Calu3 (cell line): ENCODE results near the gene KRTAP10-12. TPM values are rescaled to one million over a fixed set of nuclear protein-coding genes. Genes with fewer than 3 reads are reported as not detected.

Experiments used
- BruUV-seq: library from RNA; stranded (reverse); fragments of 400-500 nt; replicated peaks from 2 replicates; lab custom pipeline; 2021; lab: Mats Ljungman, UMichigan
- CTCF ChIA-PET: fragments of 300-600 bp; sonication (Branson Sonifier 250); formaldehyde crosslinking; loops from one replicate; lab custom pipeline; 2022; ENCODE audit warnings: antibody characterized with exemption; lab: Charles Lee
- DNase-seq: peaks from one replicate; pipeline ENCODE4 v3.0.0; 2022
- H3K27ac Mint-ChIP-seq: one replicate; pipeline ENCODE4 v1.8.0; 2022; ENCODE audit warnings: mixed read lengths; ENCODE audit not compliant: unreplicated experiment
- H3K27me3 Mint-ChIP-seq: one replicate; pipeline ENCODE4 v1.8.0; 2022; ENCODE audit warnings: mixed read lengths; ENCODE audit not compliant: unreplicated experiment
- H3K36me3 Mint-ChIP-seq: one replicate; pipeline ENCODE4 v1.8.0; 2022; ENCODE audit warnings: mild to moderate bottlenecking, moderate library complexity, mixed read lengths; ENCODE audit not compliant: insufficient read depth, unreplicated experiment
- H3K4me1 Mint-ChIP-seq: one replicate; pipeline ENCODE4 v1.8.0; 2022; ENCODE audit warnings: mild to moderate bottlenecking, low read depth, mixed read lengths; ENCODE audit not compliant: unreplicated experiment
- H3K4me3 Mint-ChIP-seq: one replicate; pipeline ENCODE4 v1.8.0; 2022; ENCODE audit warnings: mild to moderate bottlenecking, low read depth, moderate library complexity, mixed read lengths; ENCODE audit not compliant: unreplicated experiment
- H3K9me3 Mint-ChIP-seq: one replicate; pipeline ENCODE4 v1.8.0; 2022; ENCODE audit warnings: low read depth, mixed read lengths; ENCODE audit not compliant: unreplicated experiment
- intact Hi-C: fragments of 100-400 bp; cut with micrococcal nuclease; formaldehyde crosslinking; loops from one replicate; pipeline ENCODE4 v1.10.0; 2022; ENCODE audit not compliant: unreplicated experiment
- total RNA-seq: library from RNA; stranded (reverse); gene quantifications from 2 replicates; pipeline ENCODE4 v1.2.3, GENCODE V29; 2022
- TF ChIP-seq, protein P1 (sequence below): fragments of 200-600 bp; IDR thresholded peaks from one replicate; pipeline ENCODE4 v1.8.0; 2022; ENCODE audit warnings: antibody characterized with exemption; ENCODE audit not compliant: unreplicated experiment

The KRTAP10-12 gene
- total RNA-seq, 1 experiment from 2014 or later: not detected

DNA sequence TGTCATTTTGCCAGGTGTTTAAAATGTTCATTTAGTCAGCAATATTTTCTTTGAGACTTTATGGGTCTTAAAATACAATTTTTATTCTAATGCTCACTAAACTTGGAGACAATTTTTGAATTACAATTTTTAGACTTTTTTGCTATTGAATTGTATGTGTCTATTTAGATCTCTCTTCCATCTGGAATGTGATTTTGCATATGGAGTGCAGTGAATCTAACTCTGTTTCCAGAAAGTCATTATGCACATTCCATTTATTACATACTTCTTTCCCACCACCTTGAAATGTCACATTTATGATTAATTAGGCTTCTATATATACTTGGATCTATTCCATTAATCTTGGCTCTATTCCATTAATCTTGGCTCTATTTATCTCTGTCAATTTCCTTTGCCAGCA is 20.0 kb downstream of the KRTAP10-12 start:
- H3K9me3 Mint-ChIP-seq: no peaks in the 10 kb centered on the region
- TF ChIP-seq, protein P1, sequence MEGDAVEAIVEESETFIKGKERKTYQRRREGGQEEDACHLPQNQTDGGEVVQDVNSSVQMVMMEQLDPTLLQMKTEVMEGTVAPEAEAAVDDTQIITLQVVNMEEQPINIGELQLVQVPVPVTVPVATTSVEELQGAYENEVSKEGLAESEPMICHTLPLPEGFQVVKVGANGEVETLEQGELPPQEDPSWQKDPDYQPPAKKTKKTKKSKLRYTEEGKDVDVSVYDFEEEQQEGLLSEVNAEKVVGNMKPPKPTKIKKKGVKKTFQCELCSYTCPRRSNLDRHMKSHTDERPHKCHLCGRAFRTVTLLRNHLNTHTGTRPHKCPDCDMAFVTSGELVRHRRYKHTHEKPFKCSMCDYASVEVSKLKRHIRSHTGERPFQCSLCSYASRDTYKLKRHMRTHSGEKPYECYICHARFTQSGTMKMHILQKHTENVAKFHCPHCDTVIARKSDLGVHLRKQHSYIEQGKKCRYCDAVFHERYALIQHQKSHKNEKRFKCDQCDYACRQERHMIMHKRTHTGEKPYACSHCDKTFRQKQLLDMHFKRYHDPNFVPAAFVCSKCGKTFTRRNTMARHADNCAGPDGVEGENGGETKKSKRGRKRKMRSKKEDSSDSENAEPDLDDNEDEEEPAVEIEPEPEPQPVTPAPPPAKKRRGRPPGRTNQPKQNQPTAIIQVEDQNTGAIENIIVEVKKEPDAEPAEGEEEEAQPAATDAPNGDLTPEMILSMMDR: no peak
- H3K27ac Mint-ChIP-seq: no peak overlapping the region
- H3K4me1 Mint-ChIP-seq: no peaks in the 10 kb centered on the region
- H3K27me3 Mint-ChIP-seq: peaks cover 90% of the 10 kb centered on the region
- no TSS peak for BruUV-seq
- H3K4me3 Mint-ChIP-seq: no peak overlapping the region
- DNase-seq: no peak
- no peaks in the 10 kb centered on the region for H3K36me3 Mint-ChIP-seq
- CTCF ChIA-PET: interaction anchor here (0.6 kb wide), 1 partner anchor 200 kb away, joined by 3 read pairs; no protein-coding TSS in a partner anchor
- intact Hi-C loops: no loop called here

DNA sequence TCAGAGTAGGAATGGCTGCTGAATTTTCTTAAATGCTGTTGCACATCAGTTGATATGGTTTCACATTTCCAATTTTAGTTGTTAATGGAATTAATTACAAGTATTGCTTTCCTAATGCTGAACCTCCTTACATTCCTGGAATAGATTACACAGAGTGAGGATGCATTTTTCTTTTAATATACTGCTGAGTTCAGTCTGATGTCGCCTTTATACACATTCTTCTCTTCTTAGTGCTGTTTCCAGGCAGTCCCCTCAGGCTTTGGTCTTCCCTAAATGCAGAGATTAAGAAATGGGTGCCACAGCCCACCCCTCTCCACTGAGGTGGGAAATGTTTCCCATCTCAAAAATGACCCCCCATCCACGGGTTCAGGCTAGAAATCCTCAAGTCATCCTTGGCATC is 21.1 kb downstream of the KRTAP10-12 start:
- H3K4me3 Mint-ChIP-seq: no peak overlapping the region
- CTCF ChIA-PET: no interaction called here
- no peak overlapping the region for H3K27ac Mint-ChIP-seq
- no TSS peak for BruUV-seq
- intact Hi-C loops: no loop called here
- peaks cover 88% of the 10 kb centered on the region for H3K27me3 Mint-ChIP-seq
- H3K36me3 Mint-ChIP-seq: no peaks in the 10 kb centered on the region
- H3K4me1 Mint-ChIP-seq: no peaks in the 10 kb centered on the region
- no peaks in the 10 kb centered on the region for H3K9me3 Mint-ChIP-seq
- TF ChIP-seq, protein P1: no peak
- no peak for DNase-seq

DNA sequence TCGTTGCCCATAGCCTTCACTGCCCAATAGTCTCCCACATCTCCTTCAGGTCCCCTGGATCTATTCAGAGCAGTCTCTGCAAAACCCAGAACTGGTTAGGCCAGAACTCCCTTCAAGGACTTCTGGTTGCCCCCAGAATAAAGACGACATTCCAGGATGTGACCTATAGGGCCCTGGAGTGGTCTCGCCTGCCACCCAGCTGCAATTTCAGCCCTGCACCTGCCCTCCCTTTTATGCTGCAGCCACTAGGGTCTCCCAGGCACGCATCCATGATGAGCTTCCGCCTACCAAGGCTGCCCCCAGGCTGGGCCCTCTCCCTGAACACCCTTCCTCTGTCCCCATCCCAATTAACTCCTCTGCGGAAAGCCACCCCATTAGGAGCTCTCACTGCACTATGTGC is 21.6 kb downstream of the KRTAP10-12 start:
- no peak overlapping the region for H3K4me3 Mint-ChIP-seq
- H3K9me3 Mint-ChIP-seq: no peaks in the 10 kb centered on the region
- TF ChIP-seq, protein P1: no peak
- CTCF ChIA-PET: no interaction called here
- DNase-seq: no peak
- H3K36me3 Mint-ChIP-seq: no peaks in the 10 kb centered on the region
- BruUV-seq: no TSS peak
- peaks cover 88% of the 10 kb centered on the region for H3K27me3 Mint-ChIP-seq
- H3K27ac Mint-ChIP-seq: no peak overlapping the region
- intact Hi-C loops: no loop called here
- no peaks in the 10 kb centered on the region for H3K4me1 Mint-ChIP-seq

DNA sequence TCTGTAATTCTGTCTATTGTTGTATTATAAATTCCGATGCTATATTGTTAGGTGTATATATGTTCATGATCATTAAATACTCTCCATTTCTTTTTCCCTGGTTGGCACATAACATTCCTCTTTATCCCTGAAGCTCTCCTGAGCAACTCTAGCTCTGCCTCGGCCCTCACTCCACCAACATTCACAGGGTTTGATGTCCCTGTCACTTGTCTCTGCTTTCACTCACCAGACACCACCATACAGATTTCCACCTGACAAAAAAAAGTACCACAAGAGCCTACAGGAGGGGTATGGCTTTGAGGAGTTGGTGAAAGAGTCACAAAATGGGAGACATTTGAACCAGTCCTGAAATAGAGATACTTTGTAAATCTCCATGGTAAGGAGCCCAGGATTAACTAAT is 23.2 kb downstream of the KRTAP10-12 start:
- no peak overlapping the region for H3K27ac Mint-ChIP-seq
- DNase-seq: no peak
- no peaks in the 10 kb centered on the region for H3K9me3 Mint-ChIP-seq
- H3K4me3 Mint-ChIP-seq: no peak overlapping the region
- peaks cover 85% of the 10 kb centered on the region for H3K27me3 Mint-ChIP-seq
- intact Hi-C loops: no loop called here
- TF ChIP-seq, protein P1: no peak
- BruUV-seq: no TSS peak
- CTCF ChIA-PET: no interaction called here
- H3K36me3 Mint-ChIP-seq: no peaks in the 10 kb centered on the region
- no peaks in the 10 kb centered on the region for H3K4me1 Mint-ChIP-seq
